Esophagus squamous epithelium (tissue), 4 donors: Measurements from ENCODE around the gene IL17RB.

Source experiments
- CTCF ChIP-seq, 6 experiments: fragments of 450-650 bp in 4 of 6; fragments of 200-600 bp in 2 of 6; sonication (generic) in 2 of 6; IDR thresholded peaks; one replicate each; pipeline ENCODE4 v1.5.1; 2016 to 2019; ENCODE audit warnings: antibody characterized with exemption in 6 of 6, mild to moderate bottlenecking in 4 of 6, moderate library complexity in 4 of 6
- POLR2A ChIP-seq, 4 donors: fragments of 450-650 bp; IDR thresholded peaks; one replicate each; pipeline ENCODE4 v1.6.1; 2017; ENCODE audit warnings: antibody characterized with exemption in 4 of 4, mild to moderate bottlenecking in 4 of 4, moderate library complexity in 3 of 4

GRCh38 chr3:53844262-53845102 is 1.9 kb upstream of the IL17RB start:
- no peak for TF ChIP-seq CTCF (IDR thresholded peaks at IDR 0.05)
- no peak for TF ChIP-seq POLR2A (IDR thresholded peaks at IDR 0.05)
